Trophoblast cell (in vitro differentiated cells and primary cell): ENCODE data around the gene TRIM8.
"Not testable (repeated sequence)": the region's sequence is repeated elsewhere in the genome, so short reads cannot be mapped to it uniquely, and the experiment has no call there.

Source experiments
- DNase-seq, 2 donors: peaks; one replicate each; pipeline ENCODE4 v3.0.0-alpha.2; 2016
- H2AFZ ChIP-seq: 2 replicates; pipeline ENCODE4 v1.6.1; 2013; ENCODE audit warnings: low read length, moderate library complexity, mild to moderate bottlenecking; ENCODE audit not compliant: insufficient read depth, poor library complexity
- H2AK5ac ChIP-seq: 2 replicates; pipeline ENCODE4 v1.6.1; 2013; ENCODE audit warnings: mild to moderate bottlenecking, low read length
- H2BK120ac ChIP-seq: 2 replicates; pipeline ENCODE4 v1.6.1; 2013; ENCODE audit warnings: low read length, mild to moderate bottlenecking, moderate library complexity; ENCODE audit not compliant: insufficient read depth, poor library complexity
- H2BK12ac ChIP-seq: 2 replicates; pipeline ENCODE4 v1.6.1; 2013; ENCODE audit warnings: mild to moderate bottlenecking, low read length, moderate library complexity
- H2BK5ac ChIP-seq: 2 replicates; pipeline ENCODE4 v1.6.1; 2013; ENCODE audit warnings: low read length, low read depth, moderate library complexity, mild to moderate bottlenecking; ENCODE audit not compliant: poor library complexity
- H3K14ac ChIP-seq: 2 replicates; pipeline ENCODE4 v1.6.1; 2013; ENCODE audit warnings: mild to moderate bottlenecking, low read length
- H3K18ac ChIP-seq: 2 replicates; pipeline ENCODE4 v1.6.1; 2013; ENCODE audit warnings: mild to moderate bottlenecking, low read length
- H3K23ac ChIP-seq: 2 replicates; pipeline ENCODE4 v1.6.1; 2013; ENCODE audit warnings: low read length
- H3K27ac ChIP-seq: 2 replicates; pipeline ENCODE4 v1.5.1; 2013; ENCODE audit warnings: low read depth, mild to moderate bottlenecking, inconsistent platforms, low read length, moderate library complexity
- H3K27me3 ChIP-seq: 2 replicates; pipeline ENCODE4 v1.6.1; 2013; ENCODE audit warnings: inconsistent platforms, mild to moderate bottlenecking, low read length, moderate library complexity; ENCODE audit not compliant: insufficient read depth
- H3K36me3 ChIP-seq, 2 experiments: 1 replicate in 1 of 2; 2 replicates in 1 of 2; pipeline ENCODE4 v1.6.1; 2013; ENCODE audit warnings: low read length in 2 of 2, mild to moderate bottlenecking in 2 of 2, moderate library complexity in 1 of 2; ENCODE audit not compliant: insufficient read depth in 2 of 2, control insufficient read depth in 1 of 2
- H3K4ac ChIP-seq: 2 replicates; pipeline ENCODE4 v1.6.1; 2013; ENCODE audit warnings: low read depth, mild to moderate bottlenecking, low read length, moderate library complexity
- H3K4me1 ChIP-seq, 2 experiments: 1 replicate in 1 of 2; 2 replicates in 1 of 2; pipeline ENCODE4 v1.6.1; 2013; ENCODE audit warnings: low read length in 2 of 2, mild to moderate bottlenecking in 2 of 2, moderate library complexity in 1 of 2; ENCODE audit not compliant: insufficient read depth in 2 of 2, control insufficient read depth in 1 of 2
- H3K4me2 ChIP-seq: 2 replicates; pipeline ENCODE4 v1.6.1; 2013; ENCODE audit warnings: inconsistent platforms, mild to moderate bottlenecking, low read length, moderate library complexity
- H3K4me3 ChIP-seq: 2 replicates; pipeline ENCODE4 v1.5.1; 2013; ENCODE audit warnings: mild to moderate bottlenecking, low read depth, low read length, inconsistent platforms
- H3K79me1 ChIP-seq: one replicate; pipeline ENCODE4 v1.6.1; 2013; ENCODE audit warnings: low read length
- H3K79me2 ChIP-seq: 2 replicates; pipeline ENCODE4 v1.6.1; 2013; ENCODE audit warnings: low read length, mild to moderate bottlenecking; ENCODE audit not compliant: control insufficient read depth, insufficient read depth, poor library complexity
- H3K9ac ChIP-seq: 2 replicates; pipeline ENCODE4 v1.6.1; 2013; ENCODE audit warnings: mild to moderate bottlenecking, low read length
- H3K9me3 ChIP-seq: 2 replicates; pipeline ENCODE4 v1.6.1; 2013; ENCODE audit warnings: low read depth, mild to moderate bottlenecking, control low read depth, inconsistent platforms, low read length; ENCODE audit not compliant: insufficient read depth
- H4K12ac ChIP-seq: 2 replicates; pipeline ENCODE4 v1.6.1; 2013; ENCODE audit warnings: low read depth, mild to moderate bottlenecking, low read length, moderate library complexity
- H4K8ac ChIP-seq: 2 replicates; pipeline ENCODE4 v1.6.1; 2013; ENCODE audit warnings: low read depth, mild to moderate bottlenecking, low read length, moderate library complexity
- H4K91ac ChIP-seq: one replicate; pipeline ENCODE4 v1.6.1; 2013; ENCODE audit warnings: low read depth, mild to moderate bottlenecking, low read length, moderate library complexity
- WGBS: extraction: QIAGEN DNeasy Blood & Tissue Kit; methylation state at CpG from one replicate; pipeline ENCODE4 v1.1.7; 2013; ENCODE audit warnings: missing lambda C conversion rate; ENCODE audit not compliant: insufficient read length, insufficient coverage; ENCODE audit errors: extremely low coverage; 5-methylcytosine and 5-hydroxymethylcytosine counted together

The TRIM8 gene

DNA sequence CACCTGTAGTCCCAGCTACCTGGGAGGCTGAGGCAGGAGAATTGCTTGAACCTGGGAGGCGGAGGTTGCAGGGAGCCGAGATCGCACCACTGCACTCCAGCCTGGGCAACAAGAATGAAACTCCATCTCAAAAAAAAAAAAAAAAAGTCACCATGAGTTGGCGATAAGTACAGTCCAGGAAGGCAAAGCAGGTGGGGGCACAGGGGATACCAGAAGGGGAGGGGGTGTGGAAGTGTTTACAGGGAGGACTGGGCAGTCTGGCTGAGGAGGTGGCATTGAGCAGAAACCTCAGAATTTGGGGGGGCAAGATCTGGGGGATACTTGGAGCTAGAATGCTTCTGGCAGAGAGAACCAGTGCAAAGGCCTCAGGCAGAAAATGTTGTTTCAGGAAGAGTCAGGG is 23.1 kb downstream of the TRIM8 start:
- H3K9me3 ChIP-seq, H3K18ac ChIP-seq, H3K4ac ChIP-seq, DNase-seq, H3K4me2 ChIP-seq, H3K4me3 ChIP-seq, H3K79me1 ChIP-seq, H3K4me1 ChIP-seq, H2BK120ac ChIP-seq, H3K23ac ChIP-seq, H4K91ac ChIP-seq, H4K12ac ChIP-seq, H3K27ac ChIP-seq, H3K36me3 ChIP-seq, H3K79me2 ChIP-seq, H2BK12ac ChIP-seq, H3K14ac ChIP-seq, H3K9ac ChIP-seq, H2BK5ac ChIP-seq, H2AFZ ChIP-seq, H2AK5ac ChIP-seq, H4K8ac ChIP-seq, H3K27me3 ChIP-seq: not testable (repeated sequence)
- no CpG with 5 or more reads among the region's 4 CpGs for WGBS

DNA sequence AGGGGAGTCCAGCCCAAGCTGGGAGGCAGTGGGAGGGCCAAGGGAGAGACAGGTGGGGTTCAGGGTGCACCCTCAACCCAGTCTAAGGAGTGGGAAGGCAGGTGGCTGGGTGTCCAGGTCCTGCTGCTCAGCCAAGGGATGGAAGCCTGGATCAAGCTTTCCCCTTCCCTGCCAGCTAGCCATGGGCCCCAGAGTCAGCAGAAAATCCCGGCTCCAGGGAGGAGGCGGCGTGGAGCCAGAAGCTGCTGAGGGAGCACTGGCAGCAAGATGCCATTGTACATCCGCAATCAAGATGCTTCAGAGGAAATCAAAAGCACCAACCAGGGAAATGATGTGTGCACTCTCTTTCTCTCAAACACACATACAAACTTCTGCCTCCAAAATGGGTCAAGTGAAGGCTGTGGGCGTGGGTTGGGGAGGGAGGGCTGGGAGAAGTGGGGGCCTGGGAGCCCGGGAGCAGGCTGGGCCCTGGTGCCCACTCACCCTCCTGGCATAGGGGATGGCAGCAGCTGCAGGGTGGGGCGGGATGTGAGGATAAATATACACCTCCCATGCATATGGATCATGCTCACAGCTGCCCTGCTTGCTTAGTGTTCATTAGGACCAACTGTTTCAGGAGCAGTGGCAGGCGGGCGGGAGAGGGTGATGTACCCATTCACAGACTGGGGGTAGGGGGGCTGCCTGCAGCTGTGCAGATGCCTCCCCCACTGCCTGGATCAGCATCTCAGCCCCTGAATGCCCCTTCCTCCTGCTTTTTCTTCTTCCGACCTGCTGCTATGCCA is 24.2 kb downstream of the TRIM8 start:
- Histone ChIP-seq H3K4me1 (peaks cover 0 to 9% of the 10 kb centered on the region in 2 experiments), H3K79me1 (no peaks in the 10 kb centered on the region), H3K27ac (no peak overlapping the region), H4K12ac (no peak overlapping the region), H2BK5ac (no peak overlapping the region), H4K8ac (no peak overlapping the region), H3K23ac (no peak overlapping the region), H2BK120ac (no peak overlapping the region), H3K14ac (no peak overlapping the region), H3K36me3 (no peaks in the 10 kb centered on the region), H3K27me3 (no peaks in the 10 kb centered on the region), H2BK12ac (no peak overlapping the region), H3K4me3 (no peak overlapping the region), H2AFZ (no peak overlapping the region), H4K91ac (no peak overlapping the region), H3K18ac (no peak overlapping the region), H2AK5ac (no peak overlapping the region), H3K4ac (no peak overlapping the region), H3K79me2 (no peaks in the 10 kb centered on the region), H3K9me3 (no peaks in the 10 kb centered on the region), H3K4me2 (no peak overlapping the region), H3K9ac (no peak overlapping the region)
- no CpG with 5 or more reads among the region's 10 CpGs for WGBS
- DNase-seq = no peak

DNA sequence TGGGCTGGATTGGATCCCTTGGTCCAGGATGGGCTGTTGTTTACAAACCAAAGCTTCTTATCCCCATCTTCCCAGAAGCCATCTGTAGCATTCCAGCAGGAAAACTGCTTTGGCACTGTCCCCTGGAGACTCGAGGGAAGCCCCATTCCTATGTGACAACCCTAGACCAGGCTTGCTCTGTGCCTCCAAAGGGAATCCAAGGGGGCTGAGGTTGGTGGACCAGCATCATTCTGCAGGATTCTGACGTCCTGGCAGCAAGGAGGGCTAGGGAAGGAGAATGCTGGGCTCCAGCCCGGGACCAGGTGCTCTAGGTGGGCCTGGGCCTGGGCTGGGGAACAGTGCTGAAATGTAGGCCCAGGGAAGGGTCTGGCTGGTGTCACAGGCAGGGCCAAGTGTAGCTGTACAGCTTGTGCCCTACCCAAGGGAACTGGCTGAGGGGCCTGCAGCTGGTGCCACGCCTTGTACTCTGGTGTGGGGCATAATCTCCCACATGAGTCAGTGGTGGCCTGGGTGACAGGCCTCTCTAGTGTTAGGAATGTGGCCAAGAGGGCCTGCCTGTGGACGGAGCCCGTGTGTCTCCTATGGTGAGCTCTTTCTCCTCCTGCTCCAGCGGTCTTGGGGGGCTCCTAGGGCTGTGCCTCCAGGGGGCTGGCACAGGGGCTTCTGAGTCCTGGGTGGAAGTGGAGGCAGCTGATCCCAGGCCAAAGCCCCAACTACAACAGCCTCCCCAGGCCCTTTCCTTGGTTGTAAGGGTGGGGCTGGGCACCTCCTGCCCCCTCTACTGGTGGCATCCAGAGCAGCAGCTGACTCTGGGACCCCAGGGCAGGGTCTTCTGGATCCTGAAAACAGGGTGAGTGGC is 25.2 kb downstream of the TRIM8 start:
- no CpG with 5 or more reads among the region's 7 CpGs for WGBS
- Histone ChIP-seq H2AK5ac (no peak overlapping the region), H3K4me1 (peaks cover 6 to 16% of the 10 kb centered on the region in 2 experiments), H3K79me2 (no peaks in the 10 kb centered on the region), H2BK120ac (no peak overlapping the region), H3K27me3 (no peaks in the 10 kb centered on the region), H3K27ac (no peak overlapping the region), H3K14ac (no peak overlapping the region), H3K36me3 (no peaks in the 10 kb centered on the region), H4K91ac (no peak overlapping the region), H3K9ac (no peak overlapping the region), H2AFZ (no peak overlapping the region), H3K4me3 (no peak overlapping the region), H3K4ac (no peak overlapping the region), H3K79me1 (peaks cover 3% of the 10 kb centered on the region), H3K23ac (peak overlapping the region; percentile 40), H3K18ac (no peak overlapping the region), H4K8ac (no peak overlapping the region), H2BK5ac (no peak overlapping the region), H2BK12ac (no peak overlapping the region), H4K12ac (no peak overlapping the region), H3K4me2 (no peak overlapping the region), H3K9me3 (no peaks in the 10 kb centered on the region)
- DNase-seq = peak; percentile 32 to 51

DNA sequence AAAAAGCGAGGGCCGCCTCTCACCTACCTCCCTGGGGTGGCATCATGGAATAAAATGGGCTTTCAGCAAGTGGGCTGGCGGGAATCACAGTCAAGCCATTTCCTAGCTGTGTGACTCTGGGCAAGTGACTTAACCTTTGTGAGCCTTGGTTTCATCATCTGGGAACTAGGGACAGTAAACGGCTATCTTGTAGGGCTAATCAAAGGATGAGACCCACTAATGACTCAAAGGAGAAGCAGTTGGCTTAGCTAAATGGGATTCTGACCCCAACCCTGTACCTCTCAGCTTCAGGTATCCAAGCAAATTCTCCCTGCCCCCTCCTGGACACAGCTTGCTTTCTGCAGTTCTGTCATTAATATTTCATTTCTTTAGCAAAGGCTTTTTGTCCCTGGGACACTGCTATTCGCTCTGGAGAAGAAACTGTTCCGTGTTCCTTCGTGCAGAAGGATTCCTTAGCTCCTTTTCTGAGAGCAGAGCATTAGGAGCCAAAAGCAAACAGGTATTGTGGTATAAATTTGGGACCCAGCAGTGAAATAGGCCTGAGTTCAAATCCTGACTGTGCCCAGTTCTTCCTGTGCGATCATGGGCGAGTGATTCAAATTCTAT is 25.9 kb downstream of the TRIM8 start:
- Histone ChIP-seq H4K91ac (no peak overlapping the region), H4K8ac (no peak overlapping the region), H3K27ac (no peak overlapping the region), H3K79me2 (no peaks in the 10 kb centered on the region), H2BK12ac (no peak overlapping the region), H3K14ac (no peak overlapping the region), H3K4me3 (no peak overlapping the region), H3K18ac (no peak overlapping the region), H3K36me3 (no peaks in the 10 kb centered on the region), H3K79me1 (peaks cover 7% of the 10 kb centered on the region), H2AK5ac (no peak overlapping the region), H3K4me1 (peaks cover 13 to 23% of the 10 kb centered on the region in 2 experiments), H3K4ac (no peak overlapping the region), H3K9ac (no peak overlapping the region), H3K23ac (no peak overlapping the region), H2BK120ac (no peak overlapping the region), H2BK5ac (no peak overlapping the region), H3K4me2 (no peak overlapping the region), H3K27me3 (no peaks in the 10 kb centered on the region), H4K12ac (no peak overlapping the region), H2AFZ (no peak overlapping the region), H3K9me3 (no peaks in the 10 kb centered on the region)
- WGBS = no CpG with 5 or more reads among the region's 9 CpGs
- DNase-seq = no peak
